ENCODE measurements around the gene NOP14. TPM values are rescaled to one million over a fixed set of nuclear protein-coding genes. Genes with fewer than 3 reads are reported as not detected.

The NOP14 gene
- total RNA-seq, 4 donors from 2014 or later = 22.6 to 31.3 (median 24.7) TPM

GRCh38 chr4:2968381-2968780 is 5.2 kb upstream of the NOP14 start:
- Histone ChIP-seq H3K9me3 (no peaks in the 10 kb centered on the region), H3K27ac (no peak overlapping the region), H3K4me3 (no peak overlapping the region), H3K36me3 (no peaks in the 10 kb centered on the region), H3K4me1 (peaks cover 0 to 16% (median 13%) of the 10 kb centered on the region in 3 donors), H3K27me3 (no peaks in the 10 kb centered on the region)
- TF ChIP-seq CTCF (IDR thresholded peaks at IDR 0.05) = no peak
- intact Hi-C loops (cut with DNase I) = no loop called here
- DNase-seq = no peak
- 54 to 74% methylated on average over 2 to 3 of the region's 3 CpGs for WGBS, 2 donors

- DNase-seq = no peak
- WGBS, 2 donors = 82 to 90% methylated on average over 8 to 15 of the region's 16 CpGs
- TF ChIP-seq CTCF (IDR thresholded peaks at IDR 0.05) (no peak), POLR2A (IDR thresholded peaks at IDR 0.05) (no peak)
- H3K27me3 ChIP-seq = no peaks in the 10 kb centered on the region
- intact Hi-C loops (cut with DNase I) = no loop called here
- no peak overlapping the region for H3K27ac ChIP-seq
- no peak overlapping the region for H3K4me3 ChIP-seq
- H3K9me3 ChIP-seq = no peaks in the 10 kb centered on the region
- peaks cover 15 to 34% (median 23%) of the 10 kb centered on the region in 3 donors for H3K4me1 ChIP-seq
- no peaks in the 10 kb centered on the region for H3K36me3 ChIP-seq
Observed at GRCh38 chr4:2965262-2965661, 2.1 kb upstream of the NOP14 start.

GRCh38 chr4:2964706-2965258 is 1.6 kb upstream of the NOP14 start:
- no peaks in the 10 kb centered on the region for H3K9me3 ChIP-seq

GRCh38 chr4:2963966-2964471 is 813 bp upstream of the NOP14 start:
- Histone ChIP-seq H3K4me1 (peaks cover 15 to 45% (median 23%) of the 10 kb centered on the region in 3 donors), H3K9me3 (no peaks in the 10 kb centered on the region), H3K27ac (peak overlapping the region; percentile 85 to 94 (median 90)), H3K27me3 (no peaks in the 10 kb centered on the region), H3K4me3 (peak overlapping the region; percentile 63 to 96 (median 91)), H3K36me3 (peaks cover 0 to 4% (median 0%) of the 10 kb centered on the region in 3 donors)
- TF ChIP-seq POLR2A (IDR thresholded peaks at IDR 0.05) = no peak
- TF ChIP-seq CTCF (IDR thresholded peaks at IDR 0.05) = no peak
- intact Hi-C loops (cut with DNase I) = no loop called here
- DNase-seq = no peak
- 0% methylated on average over 1 of the region's 38 CpGs; no CpG with 5 or more reads in 1 of the 2 donors for WGBS, 2 donors

More at GRCh38 chr4:2964706-2965258, 1.6 kb upstream of the NOP14 start:
- Histone ChIP-seq H3K4me1 (peaks cover 15 to 39% (median 23%) of the 10 kb centered on the region in 3 donors), H3K4me3 (peak overlapping the region in 3 of 4 donors; percentile 63 to 96 (median 89)), H3K27me3 (no peaks in the 10 kb centered on the region), H3K36me3 (no peaks in the 10 kb centered on the region), H3K27ac (no peak overlapping the region)
- no peak for DNase-seq
- intact Hi-C loops (cut with DNase I) = no loop called here
- TF ChIP-seq POLR2A (IDR thresholded peaks at IDR 0.05) (no peak), CTCF (IDR thresholded peaks at IDR 0.05) (no peak)
- 50 to 56% methylated on average over 5 of the region's 5 CpGs for WGBS, 2 donors

GRCh38 chr4:2962614-2963174 is 512 bp downstream of the NOP14 start:
- Histone ChIP-seq H3K4me3 (peak overlapping the region; percentile 63 to 96 (median 91)), H3K36me3 (peaks cover 0 to 17% (median 0%) of the 10 kb centered on the region in 3 donors), H3K27me3 (no peaks in the 10 kb centered on the region), H3K9me3 (no peaks in the 10 kb centered on the region), H3K27ac (peak overlapping the region; percentile 85 to 94 (median 90)), H3K4me1 (peaks cover 15 to 49% (median 23%) of the 10 kb centered on the region in 3 donors)
- no peak for DNase-seq
- whole genome bisulfite sequencing, 2 donors = 0% methylated on average over 16 to 24 of the region's 40 CpGs
- no peak for TF ChIP-seq POLR2A (IDR thresholded peaks at IDR 0.05)
- no peak for TF ChIP-seq CTCF (IDR thresholded peaks at IDR 0.05)
- intact Hi-C loops (cut with DNase I) = no loop called here
